ENCODE measurements around the gene POMGNT2. TPM values are rescaled to one million over a fixed set of nuclear protein-coding genes. Genes with fewer than 3 reads are reported as not detected.

The POMGNT2 gene
- total and polyA plus RNA-seq, 4 donors, result 5.8 to 6.6 (median 6.5) TPM

GRCh38 chr3:43062040-43062563 is 43.8 kb downstream of the POMGNT2 start:
- no peak overlapping the region for H3K27ac ChIP-seq (ENCODE audit: low read depth in 1 of 2, low read length in 2 of 2)
- H3K4me3 ChIP-seq (ENCODE audit: low read depth in 1 of 3, low read length in 3 of 3), result no peak overlapping the region
- H3K9ac ChIP-seq (ENCODE audit: low read depth in 1 of 2, low read length in 2 of 2), result no peak overlapping the region
- peaks cover 0 to 5% (median 0%) of the 10 kb centered on the region in 4 donors for H3K9me3 ChIP-seq (ENCODE audit: control insufficient read depth in 4 of 4, low read length in 3 of 4)
- no peak for TF ChIP-seq MAX (IDR thresholded peaks at IDR 0.05)
- no peak for TF ChIP-seq CTCF (IDR thresholded peaks at IDR 0.05; ENCODE audit: low read depth, low read length, missing input control)
- no peak for TF ChIP-seq RAD21 (IDR thresholded peaks at IDR 0.05)
- no peak for TF ChIP-seq RXRA (IDR thresholded peaks at IDR 0.05)
- TF ChIP-seq GABPA (IDR thresholded peaks at IDR 0.05 in 1 of 2, conservative IDR thresholded peaks at IDR 0.05 in 1 of 2), result no peak
- no peak for TF ChIP-seq NR2F2 (IDR thresholded peaks at IDR 0.05)
- TF ChIP-seq EGR1 (IDR thresholded peaks at IDR 0.05; ENCODE audit: low read depth in 2 of 2), result no peak
- no peak for TF ChIP-seq TAF1 (conservative IDR thresholded peaks at IDR 0.05)
- TF ChIP-seq JUND (IDR thresholded peaks at IDR 0.05), result no peak
- TF ChIP-seq HNF4G (IDR thresholded peaks at IDR 0.05), result no peak
- TF ChIP-seq ATF3 (IDR thresholded peaks at IDR 0.05), result no peak
- TF ChIP-seq FOXA1 (IDR thresholded peaks at IDR 0.05), result no peak
- TF ChIP-seq REST (IDR thresholded peaks at IDR 0.05), result no peak
- TF ChIP-seq SP1 (IDR thresholded peaks at IDR 0.05), result no peak
- TF ChIP-seq FOXA2 (IDR thresholded peaks at IDR 0.05), result no peak
- no peak for TF ChIP-seq HNF4A (conservative IDR thresholded peaks at IDR 0.05)
- TF ChIP-seq ZBTB33 (IDR thresholded peaks at IDR 0.05), result no peak
- no peak for TF ChIP-seq YY1 (IDR thresholded peaks at IDR 0.05)
- WGBS, result 94% methylated on average over 5 of the region's 5 CpGs
- peaks cover 0 to 31% (median 13%) of the 10 kb centered on the region in 4 donors for H3K36me3 ChIP-seq (ENCODE audit: control insufficient read depth in 4 of 4, insufficient read depth in 3 of 4, low read depth in 1 of 4, low read length in 3 of 4)
- H3K4me1 ChIP-seq (ENCODE audit: control insufficient read depth in 4 of 4, insufficient read depth in 4 of 4, low read length in 3 of 4), result no peaks in the 10 kb centered on the region
- DNase-seq (ENCODE audit: low spot score), result peak; percentile 8
- H3K27me3 ChIP-seq (ENCODE audit: control insufficient read depth in 4 of 4, insufficient read depth in 4 of 4, low read length in 3 of 4), result no peaks in the 10 kb centered on the region

All from liver (tissue), 9 donors.